Measurements from ENCODE around the gene C16orf74.

GRCh38 chr16:85717393-85718152 lies 33.3 kb downstream of the C16orf74 start:
- TF ChIP-seq CTCF (conservative IDR thresholded peaks at IDR 0.05), result peak; percentile 81
- no peak for TF ChIP-seq EZH2 (IDR thresholded peaks at IDR 0.05; ENCODE audit: low read depth)
